ENCODE measurements around the gene ENTPD7. TPM values are rescaled to one million over a fixed set of nuclear protein-coding genes. Genes with fewer than 3 reads are reported as not detected.

The ENTPD7 gene
- polyA plus RNA-seq, 4 donors = 7.3 to 48.8 (median 9.3) TPM

DNA sequence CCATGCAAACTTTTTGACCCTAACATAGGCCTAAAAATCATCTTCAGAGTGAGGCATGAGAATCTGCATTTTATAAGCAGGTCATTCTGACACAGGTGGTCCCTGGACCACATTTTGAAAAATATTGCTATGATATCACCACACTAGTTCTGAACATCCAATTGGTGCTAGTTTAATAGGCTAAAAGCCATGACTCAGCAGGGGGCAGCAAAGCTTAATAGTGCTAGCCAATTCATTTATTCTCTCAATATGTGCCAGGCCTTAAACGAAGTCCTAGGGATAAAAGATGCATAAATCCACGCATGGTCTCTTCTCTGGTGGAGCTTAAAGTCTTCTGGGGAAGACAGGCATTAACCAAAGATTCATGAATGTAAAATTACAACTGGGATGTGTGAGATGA lies 28.9 kb upstream of the ENTPD7 start:
- Histone ChIP-seq H3K27me3 (ENCODE audit: control insufficient read depth in 3 of 3, insufficient read depth in 3 of 3, low read length in 3 of 3) (no peaks in the 10 kb centered on the region), H3K4me1 (ENCODE audit: control insufficient read depth in 3 of 3, insufficient read depth in 2 of 3, low read depth in 1 of 3, low read length in 2 of 3) (no peaks in the 10 kb centered on the region), H3K36me3 (ENCODE audit: control insufficient read depth in 3 of 3, insufficient read depth in 2 of 3, low read depth in 1 of 3, low read length in 3 of 3) (no peaks in the 10 kb centered on the region), H3K27ac (ENCODE audit: low read depth in 1 of 3, low read length in 2 of 3) (no peak overlapping the region), H3K9me3 (ENCODE audit: control insufficient read depth in 2 of 2, insufficient read depth in 1 of 2, low read depth in 1 of 2, low read length in 1 of 2) (no peaks in the 10 kb centered on the region), H3K4me3 (ENCODE audit: low read depth in 1 of 3, low read length in 3 of 3) (no peak overlapping the region)
- no peak for FAIRE-seq
- WGBS, 3 donors = 13 to 42% (median 28%) methylated on average over 2 of the region's 2 CpGs
- DNase-seq = peak; percentile 65

DNA sequence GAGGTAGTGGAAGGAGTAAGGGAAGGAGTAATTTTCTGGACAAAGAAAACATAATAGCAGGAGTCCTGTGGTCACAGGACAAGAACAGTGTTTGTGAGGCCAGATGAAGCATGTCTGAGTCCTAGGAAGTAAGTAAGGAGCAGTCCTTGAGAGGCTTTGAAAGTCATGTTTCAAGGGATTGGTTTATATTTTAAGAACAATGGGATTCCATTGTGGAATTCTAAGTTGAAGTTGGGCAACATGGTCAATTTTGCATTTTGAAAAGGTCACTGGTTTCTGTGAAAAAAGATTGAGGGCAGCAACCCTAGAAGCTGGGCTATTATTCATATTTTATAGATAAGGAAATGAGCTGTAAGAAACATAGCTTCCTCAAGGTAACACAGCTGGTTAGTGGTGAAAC lies 28.3 kb upstream of the ENTPD7 start:
- Histone ChIP-seq H3K27ac (ENCODE audit: low read depth in 1 of 3, low read length in 2 of 3) (no peak overlapping the region), H3K9me3 (ENCODE audit: control insufficient read depth in 2 of 2, insufficient read depth in 1 of 2, low read depth in 1 of 2, low read length in 1 of 2) (no peaks in the 10 kb centered on the region), H3K4me3 (ENCODE audit: low read depth in 1 of 3, low read length in 3 of 3) (no peak overlapping the region), H3K27me3 (ENCODE audit: control insufficient read depth in 3 of 3, insufficient read depth in 3 of 3, low read length in 3 of 3) (no peaks in the 10 kb centered on the region), H3K4me1 (ENCODE audit: control insufficient read depth in 3 of 3, insufficient read depth in 2 of 3, low read depth in 1 of 3, low read length in 2 of 3) (no peaks in the 10 kb centered on the region), H3K36me3 (ENCODE audit: control insufficient read depth in 3 of 3, insufficient read depth in 2 of 3, low read depth in 1 of 3, low read length in 3 of 3) (no peaks in the 10 kb centered on the region)
- DNase-seq (no peak), FAIRE-seq (no peak)

DNA sequence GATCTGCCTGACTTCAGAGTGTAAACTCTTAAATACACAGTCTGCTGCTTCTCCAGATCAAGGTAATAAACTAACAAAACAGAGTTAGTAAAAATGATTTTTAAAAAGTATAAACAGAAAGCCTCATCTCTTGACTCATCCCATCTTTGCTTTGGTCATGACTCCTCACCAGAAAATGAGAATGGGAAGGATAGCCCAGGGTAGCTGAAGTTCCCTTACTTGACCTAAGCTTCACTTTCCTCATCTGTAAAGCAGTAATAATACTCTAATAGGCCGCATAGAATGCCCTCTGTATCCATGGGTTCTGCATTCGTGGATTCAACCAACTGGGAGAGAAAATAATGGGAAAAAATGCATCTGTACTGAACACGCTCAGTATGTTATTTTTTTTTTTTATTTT lies 27.8 kb upstream of the ENTPD7 start:
- Histone ChIP-seq H3K27ac (ENCODE audit: low read depth in 1 of 3, low read length in 2 of 3) (no peak overlapping the region), H3K27me3 (ENCODE audit: control insufficient read depth in 3 of 3, insufficient read depth in 3 of 3, low read length in 3 of 3) (no peaks in the 10 kb centered on the region), H3K36me3 (ENCODE audit: control insufficient read depth in 3 of 3, insufficient read depth in 2 of 3, low read depth in 1 of 3, low read length in 3 of 3) (no peaks in the 10 kb centered on the region), H3K9me3 (ENCODE audit: control insufficient read depth in 2 of 2, insufficient read depth in 1 of 2, low read depth in 1 of 2, low read length in 1 of 2) (no peaks in the 10 kb centered on the region), H3K4me1 (ENCODE audit: control insufficient read depth in 3 of 3, insufficient read depth in 2 of 3, low read depth in 1 of 3, low read length in 2 of 3) (no peaks in the 10 kb centered on the region), H3K4me3 (ENCODE audit: low read depth in 1 of 3, low read length in 3 of 3) (no peak overlapping the region)
- WGBS, 3 donors = 81 to 93% (median 90%) methylated on average over 3 of the region's 3 CpGs
- DNase-seq (no peak), FAIRE-seq (no peak)

DNA sequence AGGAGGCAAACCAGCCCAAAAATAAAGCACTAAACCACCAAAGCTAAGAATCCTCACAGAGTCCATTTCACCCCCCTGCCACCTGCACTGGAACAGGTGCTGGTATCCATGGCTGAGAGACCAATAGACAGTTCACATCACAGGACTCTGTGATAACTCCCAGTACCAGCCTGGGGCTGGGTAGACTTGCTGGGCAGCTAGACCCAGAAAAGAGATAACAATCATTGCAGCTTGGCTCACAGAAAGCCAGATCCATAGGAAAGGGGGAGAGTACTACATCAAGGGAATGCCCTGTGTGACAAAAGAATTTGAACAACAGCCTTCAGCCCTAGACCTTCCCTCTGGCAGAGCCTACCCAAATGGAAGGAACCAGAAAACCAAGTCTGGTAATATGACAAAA lies 25.5 kb upstream of the ENTPD7 start:
- Histone ChIP-seq H3K27ac (ENCODE audit: low read depth in 1 of 3, low read length in 2 of 3) (no peak overlapping the region), H3K36me3 (ENCODE audit: control insufficient read depth in 3 of 3, insufficient read depth in 2 of 3, low read depth in 1 of 3, low read length in 3 of 3) (no peaks in the 10 kb centered on the region), H3K27me3 (ENCODE audit: control insufficient read depth in 3 of 3, insufficient read depth in 3 of 3, low read length in 3 of 3) (no peaks in the 10 kb centered on the region), H3K4me3 (ENCODE audit: low read depth in 1 of 3, low read length in 3 of 3) (no peak overlapping the region), H3K4me1 (ENCODE audit: control insufficient read depth in 3 of 3, insufficient read depth in 2 of 3, low read depth in 1 of 3, low read length in 2 of 3) (no peaks in the 10 kb centered on the region), H3K9me3 (ENCODE audit: control insufficient read depth in 2 of 2, insufficient read depth in 1 of 2, low read depth in 1 of 2, low read length in 1 of 2) (no peaks in the 10 kb centered on the region)
- DNase-seq = no peak
- FAIRE-seq = no peak

DNA sequence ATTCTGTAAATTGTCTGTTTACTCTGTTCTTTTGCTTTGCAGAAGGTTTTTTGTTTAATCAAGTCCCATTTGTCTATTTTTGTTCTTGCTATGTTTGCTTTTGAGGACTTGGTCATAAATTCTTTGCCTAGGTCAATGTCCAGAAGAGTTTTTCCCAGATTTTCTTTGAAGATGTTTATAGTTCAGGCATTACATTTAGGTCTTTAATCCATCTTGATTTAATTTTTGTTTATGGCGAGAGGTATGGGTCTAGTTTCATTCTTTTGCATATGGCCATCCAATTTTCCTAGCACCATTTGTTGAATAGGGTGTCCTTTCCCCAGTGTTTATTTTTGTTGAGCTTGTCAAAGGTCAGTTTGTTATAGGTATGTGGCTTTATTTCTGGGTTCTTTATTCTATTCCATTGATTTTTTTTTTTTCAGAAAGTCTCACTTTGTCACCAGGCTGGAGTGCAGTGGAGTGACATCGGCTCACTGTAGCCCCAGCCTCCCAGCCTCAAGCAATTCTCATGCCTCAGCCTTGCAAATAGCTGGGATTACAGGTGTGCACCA lies 11.6 kb upstream of the ENTPD7 start:
- no peak overlapping the region for H3K27ac ChIP-seq (ENCODE audit: low read depth in 1 of 3, low read length in 2 of 3)
- no peak for FAIRE-seq
- H3K4me3 ChIP-seq (ENCODE audit: low read depth in 1 of 3, low read length in 3 of 3) = no peak overlapping the region
- no peaks in the 10 kb centered on the region for H3K4me1 ChIP-seq (ENCODE audit: control insufficient read depth in 3 of 3, insufficient read depth in 2 of 3, low read depth in 1 of 3, low read length in 2 of 3)
- no peak for DNase-seq
- H3K27me3 ChIP-seq (ENCODE audit: control insufficient read depth in 3 of 3, insufficient read depth in 3 of 3, low read length in 3 of 3) = no peaks in the 10 kb centered on the region
- WGBS, 3 donors = 72 to 83% (median 79%) methylated on average over 2 of the region's 2 CpGs
- H3K9me3 ChIP-seq (ENCODE audit: control insufficient read depth in 2 of 2, insufficient read depth in 1 of 2, low read depth in 1 of 2, low read length in 1 of 2) = peaks cover 0 to 12% of the 10 kb centered on the region in 2 donors
- H3K36me3 ChIP-seq (ENCODE audit: control insufficient read depth in 3 of 3, insufficient read depth in 2 of 3, low read depth in 1 of 3, low read length in 3 of 3) = no peaks in the 10 kb centered on the region

DNA sequence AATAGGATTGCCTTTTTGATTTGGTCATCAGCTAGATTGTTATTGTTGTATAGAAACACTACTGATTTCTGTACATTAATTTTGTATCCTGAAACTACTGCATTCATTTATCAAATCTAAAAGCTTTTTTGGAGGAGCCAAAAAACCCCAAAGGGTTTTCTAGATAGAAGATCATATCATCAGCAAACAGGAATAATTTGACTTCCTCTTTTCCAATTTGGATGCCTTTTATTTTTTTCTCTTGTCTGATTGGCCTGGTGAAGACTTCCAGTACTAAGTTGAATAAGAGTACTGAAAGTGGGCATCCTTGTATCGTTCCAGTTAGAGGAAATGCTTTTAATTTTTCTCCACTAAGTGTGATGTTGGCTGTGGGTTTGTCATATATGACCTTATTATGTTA lies 10.6 kb upstream of the ENTPD7 start:
- H3K27ac ChIP-seq (ENCODE audit: low read depth in 1 of 3, low read length in 2 of 3) = no peak overlapping the region
- WGBS, 3 donors = 3 to 72% (median 8%) methylated on average over 1 of the region's 1 CpG
- no peaks in the 10 kb centered on the region for H3K4me1 ChIP-seq (ENCODE audit: control insufficient read depth in 3 of 3, insufficient read depth in 2 of 3, low read depth in 1 of 3, low read length in 2 of 3)
- no peak overlapping the region for H3K4me3 ChIP-seq (ENCODE audit: low read depth in 1 of 3, low read length in 3 of 3)
- H3K9me3 ChIP-seq (ENCODE audit: control insufficient read depth in 2 of 2, insufficient read depth in 1 of 2, low read depth in 1 of 2, low read length in 1 of 2) = peaks cover 0 to 12% of the 10 kb centered on the region in 2 donors
- H3K36me3 ChIP-seq (ENCODE audit: control insufficient read depth in 3 of 3, insufficient read depth in 2 of 3, low read depth in 1 of 3, low read length in 3 of 3) = no peaks in the 10 kb centered on the region
- DNase-seq (no peak), FAIRE-seq (peak; percentile 19)
- H3K27me3 ChIP-seq (ENCODE audit: control insufficient read depth in 3 of 3, insufficient read depth in 3 of 3, low read length in 3 of 3) = no peaks in the 10 kb centered on the region

DNA sequence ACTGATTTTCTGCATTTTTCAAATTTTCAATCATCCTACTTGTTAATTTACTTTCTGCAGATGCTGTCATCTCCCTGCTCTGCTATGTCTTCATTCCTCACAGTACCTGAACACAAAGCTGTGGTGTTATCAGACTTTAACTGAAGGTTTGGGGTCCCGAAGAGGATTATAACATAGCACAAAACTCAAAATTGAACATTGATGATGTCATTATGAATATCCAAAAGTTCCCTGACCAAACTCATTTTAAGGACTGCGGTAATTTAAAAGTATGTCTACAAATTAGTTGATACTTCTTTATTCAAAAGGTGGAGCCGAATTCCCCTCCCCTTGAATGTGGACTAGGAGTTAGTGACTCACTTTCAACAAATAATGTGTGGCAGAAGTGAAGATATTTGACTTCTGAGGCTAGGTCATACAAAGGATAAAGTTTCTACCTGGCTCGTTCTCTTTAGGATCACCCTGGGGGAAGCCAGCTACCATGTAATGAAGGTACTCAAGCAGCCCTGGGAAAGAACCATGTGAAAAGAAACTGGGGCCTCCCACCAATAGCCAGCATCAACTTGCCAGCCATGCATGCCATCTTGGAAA lies 6.4 kb upstream of the ENTPD7 start:
- H3K9me3 ChIP-seq (ENCODE audit: control insufficient read depth in 2 of 2, insufficient read depth in 1 of 2, low read depth in 1 of 2, low read length in 1 of 2) = peaks cover 0 to 2% of the 10 kb centered on the region in 2 donors
- H3K4me3 ChIP-seq (ENCODE audit: low read depth in 1 of 3, low read length in 3 of 3) = no peak overlapping the region
- no peaks in the 10 kb centered on the region for H3K36me3 ChIP-seq (ENCODE audit: control insufficient read depth in 3 of 3, insufficient read depth in 2 of 3, low read depth in 1 of 3, low read length in 3 of 3)
- FAIRE-seq = no peak
- WGBS, 3 donors = 78 to 91% (median 83%) methylated on average over 4 of the region's 4 CpGs
- H3K27me3 ChIP-seq (ENCODE audit: control insufficient read depth in 3 of 3, insufficient read depth in 3 of 3, low read length in 3 of 3) = no peaks in the 10 kb centered on the region
- no peak for DNase-seq
- no peaks in the 10 kb centered on the region for H3K4me1 ChIP-seq (ENCODE audit: control insufficient read depth in 3 of 3, insufficient read depth in 2 of 3, low read depth in 1 of 3, low read length in 2 of 3)
- no peak overlapping the region for H3K27ac ChIP-seq (ENCODE audit: low read depth in 1 of 3, low read length in 2 of 3)

DNA sequence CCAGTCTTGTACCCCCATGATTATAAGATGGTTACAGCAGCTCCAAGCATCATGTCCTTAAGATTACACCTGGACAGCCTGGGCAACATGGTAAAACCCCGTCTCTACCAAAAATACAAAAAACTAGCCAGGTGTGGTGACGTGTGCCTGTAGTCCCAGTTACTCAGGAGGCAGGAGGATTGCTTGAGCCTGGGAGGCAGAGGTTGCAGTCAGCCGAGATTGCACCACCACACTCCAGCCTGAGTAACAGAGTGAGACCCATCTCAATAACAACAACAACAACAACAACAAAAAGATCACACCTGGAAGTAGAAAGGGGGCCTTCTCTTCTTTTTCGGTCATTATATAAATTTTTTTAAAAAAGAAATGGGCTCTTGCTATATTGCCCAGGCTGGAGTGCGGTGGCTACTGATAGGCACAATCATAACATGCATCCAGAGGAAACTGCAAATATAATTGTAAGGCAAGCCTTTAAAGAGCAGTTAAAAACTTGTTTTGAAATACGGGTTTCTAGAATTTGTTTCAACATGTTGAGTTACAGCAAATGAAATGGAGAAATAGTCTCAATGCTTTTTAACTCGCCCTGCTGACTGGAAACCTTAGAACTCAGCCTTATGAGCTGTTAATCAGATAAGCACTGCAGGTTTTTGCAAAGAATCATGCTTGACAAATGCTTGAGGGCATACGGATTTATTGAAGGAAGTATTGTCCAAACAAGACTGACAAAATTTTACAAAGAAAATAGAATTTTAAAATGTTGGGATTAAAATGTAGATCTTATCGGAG lies 4.7 kb upstream of the ENTPD7 start:
- H3K36me3 ChIP-seq (ENCODE audit: control insufficient read depth in 3 of 3, insufficient read depth in 2 of 3, low read depth in 1 of 3, low read length in 3 of 3) = no peaks in the 10 kb centered on the region
- FAIRE-seq (no peak), DNase-seq (no peak)
- 87 to 90% (median 89%) methylated on average over 9 of the region's 9 CpGs for WGBS, 3 donors
- no peaks in the 10 kb centered on the region for H3K27me3 ChIP-seq (ENCODE audit: control insufficient read depth in 3 of 3, insufficient read depth in 3 of 3, low read length in 3 of 3)
- H3K4me3 ChIP-seq (ENCODE audit: low read depth in 1 of 3, low read length in 3 of 3) = no peak overlapping the region
- no peaks in the 10 kb centered on the region for H3K9me3 ChIP-seq (ENCODE audit: control insufficient read depth in 2 of 2, insufficient read depth in 1 of 2, low read depth in 1 of 2, low read length in 1 of 2)
- H3K4me1 ChIP-seq (ENCODE audit: control insufficient read depth in 3 of 3, insufficient read depth in 2 of 3, low read depth in 1 of 3, low read length in 2 of 3) = peaks cover 0 to 7% (median 0%) of the 10 kb centered on the region in 3 donors
- H3K27ac ChIP-seq (ENCODE audit: low read depth in 1 of 3, low read length in 2 of 3) = no peak overlapping the region

All from small intestine (tissue), 7 donors.